GM21786 (cell line): ENCODE measurements around the gene FAM222A.

Source experiments
- ATAC-seq: cut with Tn5 transposase; IDR thresholded peaks from one replicate; pipeline ENCODE4 v1.9.1; 2021; ENCODE audit not compliant: unreplicated experiment

FAM222A gene

DNA sequence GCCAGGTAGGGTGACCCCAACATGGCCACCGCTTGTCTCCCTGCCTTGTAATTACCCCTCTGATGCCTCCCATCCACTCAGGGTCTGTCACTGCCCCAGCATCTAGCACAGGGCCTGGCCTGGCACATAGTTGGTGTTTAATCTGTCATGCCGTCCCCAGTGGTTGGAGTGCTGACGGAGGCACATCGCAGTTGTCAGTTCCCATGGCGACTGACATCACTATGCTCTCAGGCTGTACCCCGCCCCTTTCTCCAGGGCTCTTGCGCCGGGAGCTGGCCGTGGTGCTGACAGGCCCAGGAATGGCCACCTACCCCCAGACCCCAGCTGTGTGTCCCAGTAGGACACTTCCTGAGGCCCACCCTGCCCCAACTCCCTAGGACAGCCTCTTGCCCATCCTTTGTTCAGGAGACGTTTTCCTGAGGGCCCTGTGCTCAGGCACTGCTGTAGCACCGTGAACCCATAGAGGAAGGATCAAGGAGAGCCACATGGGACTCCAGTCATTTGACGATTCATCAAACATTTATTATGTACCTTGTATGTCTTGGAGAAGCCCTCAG is 23.0 kb downstream of the FAM222A start:
- no peak for ATAC-seq

DNA sequence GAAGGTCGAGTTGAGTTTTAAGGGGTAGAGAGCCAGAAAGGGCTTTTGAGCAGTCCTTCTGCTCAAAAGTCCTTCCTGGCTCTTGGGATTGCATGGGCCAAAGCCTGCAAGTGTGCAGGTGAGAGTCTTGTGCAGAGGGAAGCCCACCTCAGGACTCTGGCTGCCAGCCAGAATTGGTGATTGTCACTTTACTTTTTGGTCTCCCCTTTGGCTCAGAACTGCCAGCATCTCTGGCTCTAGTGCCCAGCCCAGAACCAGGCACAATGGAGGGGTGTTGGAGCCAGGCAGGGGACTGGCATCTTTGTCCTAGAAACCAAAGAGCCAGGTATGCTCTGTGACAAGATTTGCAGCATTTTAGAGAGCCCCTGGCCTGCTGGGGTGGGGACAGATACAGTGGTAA is 23.5 kb downstream of the FAM222A start:
- ATAC-seq: no peak

DNA sequence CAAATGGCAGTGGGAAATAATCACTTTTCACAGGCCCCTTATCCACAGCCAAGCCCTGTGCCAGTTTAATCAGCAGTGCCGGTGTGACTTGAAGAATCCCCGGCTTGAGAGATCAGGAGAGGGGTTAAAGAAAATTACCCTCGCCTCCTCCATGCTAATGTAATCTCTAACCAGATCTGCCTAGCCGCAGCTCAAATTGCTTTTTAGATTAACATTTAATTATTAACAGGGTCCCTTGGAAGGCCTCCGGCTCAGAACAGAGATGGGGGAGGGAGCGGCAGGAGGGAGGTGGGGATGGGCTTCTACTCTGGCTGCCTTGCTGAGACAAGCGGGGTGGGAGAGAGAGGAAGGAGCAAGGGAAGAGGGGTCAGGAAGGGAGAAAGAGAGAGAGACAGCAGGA is 24.0 kb downstream of the FAM222A start:
- ATAC-seq: no peak

- no peak for ATAC-seq
Observed at GRCh38 chr12:109738209-109738608, 24.6 kb downstream of the FAM222A start.

DNA sequence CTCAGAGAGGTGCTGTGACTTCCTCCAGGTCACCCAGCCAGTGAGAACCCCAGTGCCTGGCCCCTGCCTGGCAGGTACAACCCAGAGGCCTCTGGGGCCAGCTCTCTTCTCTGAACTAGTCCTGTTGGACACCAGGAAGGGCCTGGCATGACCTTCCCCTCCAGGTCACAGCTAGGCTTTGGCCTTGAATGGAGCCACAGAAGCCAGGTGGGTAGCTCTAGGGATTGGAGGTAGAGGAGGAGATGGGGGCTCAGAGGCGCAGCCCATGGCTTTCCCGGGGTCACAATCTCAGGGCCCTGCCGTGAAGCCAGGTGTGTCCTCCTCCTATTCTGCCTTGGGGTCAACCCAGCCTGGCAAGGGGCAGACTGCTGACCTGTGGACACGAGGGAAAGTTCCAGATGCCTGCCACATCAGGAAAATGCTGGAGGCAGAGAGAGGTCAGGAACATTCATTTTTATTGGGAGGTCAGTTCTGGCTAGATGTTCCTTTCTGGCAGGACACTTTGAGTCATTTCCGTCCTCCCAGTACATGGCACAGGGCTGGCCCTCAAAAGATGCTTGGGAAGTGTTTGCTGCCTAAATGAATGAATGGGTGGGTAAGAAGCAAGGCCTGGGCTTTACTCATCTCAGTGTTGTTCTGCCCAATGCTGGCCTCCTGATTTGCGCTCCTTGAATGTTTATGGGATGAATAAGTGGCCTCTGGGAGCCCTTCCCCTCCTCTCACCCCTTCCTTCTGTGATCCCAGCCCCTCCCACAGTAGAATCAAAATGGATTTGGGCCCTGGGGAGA is 25.4 kb downstream of the FAM222A start:
- ATAC-seq: no peak

DNA sequence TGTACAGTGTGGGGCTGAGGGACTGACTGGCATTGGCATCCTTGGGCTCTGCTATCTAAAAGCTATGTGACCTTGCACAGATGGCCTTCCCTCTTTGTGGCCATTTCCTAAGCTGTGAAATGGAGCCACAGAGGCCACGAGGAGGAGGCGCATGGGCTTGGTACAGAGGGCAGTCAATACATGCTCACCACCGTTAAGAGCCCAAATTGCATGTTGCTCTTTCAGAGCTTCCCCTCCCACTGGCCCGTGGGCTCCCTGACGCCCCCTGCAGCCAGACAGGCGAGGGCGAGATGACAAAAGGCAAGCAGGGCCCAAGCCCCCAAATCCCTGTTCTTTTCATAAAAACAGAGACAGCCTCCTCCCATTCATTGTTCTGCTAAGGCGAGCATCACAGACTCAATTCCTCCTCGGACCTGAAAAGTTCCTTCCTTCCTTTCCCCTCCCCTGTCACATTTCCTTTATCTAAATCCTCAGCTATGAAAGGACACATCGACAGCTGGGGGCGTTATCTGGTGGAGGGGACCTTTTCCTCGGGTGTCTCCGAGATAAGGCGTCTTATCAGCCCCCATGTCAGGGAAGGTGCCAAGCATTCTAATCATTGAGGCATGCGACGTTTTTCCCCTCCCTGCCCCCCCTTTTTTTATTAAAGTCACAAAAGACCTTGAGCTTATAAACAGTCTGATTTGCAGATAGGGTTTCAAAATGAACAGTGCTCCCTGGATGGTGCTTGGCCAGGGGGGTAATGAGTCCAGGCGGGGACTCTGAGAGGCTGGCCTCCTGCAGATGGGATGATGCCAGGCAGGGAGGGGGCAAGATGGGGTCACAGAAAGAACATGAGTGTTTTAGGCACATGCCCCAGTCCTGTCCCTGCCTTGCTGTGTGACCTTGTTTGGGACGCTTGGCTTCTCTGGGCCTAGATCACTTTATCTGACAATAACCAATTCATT is 26.4 kb downstream of the FAM222A start:
- ATAC-seq: no peak

DNA sequence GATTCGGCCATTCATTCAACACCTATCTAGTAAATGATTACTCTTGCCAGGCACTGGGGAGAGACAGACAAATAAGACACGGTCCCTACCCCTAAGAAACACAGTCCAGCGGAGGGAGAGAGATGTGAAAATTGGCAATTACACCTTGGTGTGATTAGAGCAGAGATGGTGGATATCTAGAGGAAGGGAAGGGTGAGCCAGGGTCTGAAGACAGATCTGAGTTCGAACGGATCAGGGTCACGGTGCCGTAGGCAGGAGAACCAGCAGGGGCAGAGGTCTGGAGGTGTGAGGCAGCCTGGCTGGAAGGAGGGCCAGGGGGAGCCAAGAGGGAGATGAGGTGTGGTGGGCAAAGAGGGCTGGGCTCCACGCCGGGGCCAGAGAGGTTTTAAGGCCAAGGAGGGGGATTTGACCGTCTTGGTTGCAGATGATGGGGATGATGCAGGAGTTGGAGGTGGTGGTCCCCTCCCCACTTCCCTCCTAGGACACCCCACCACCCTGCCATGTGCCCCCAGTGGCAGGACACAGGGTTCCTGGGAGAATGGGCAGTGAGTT is 27.1 kb downstream of the FAM222A start:
- no peak for ATAC-seq

GRCh38 chr12:109741286-109741969 is 27.8 kb downstream of the FAM222A start:
- ATAC-seq: no peak

- no peak for ATAC-seq
Observed at GRCh38 chr12:109741970-109742703, 28.5 kb downstream of the FAM222A start.

DNA sequence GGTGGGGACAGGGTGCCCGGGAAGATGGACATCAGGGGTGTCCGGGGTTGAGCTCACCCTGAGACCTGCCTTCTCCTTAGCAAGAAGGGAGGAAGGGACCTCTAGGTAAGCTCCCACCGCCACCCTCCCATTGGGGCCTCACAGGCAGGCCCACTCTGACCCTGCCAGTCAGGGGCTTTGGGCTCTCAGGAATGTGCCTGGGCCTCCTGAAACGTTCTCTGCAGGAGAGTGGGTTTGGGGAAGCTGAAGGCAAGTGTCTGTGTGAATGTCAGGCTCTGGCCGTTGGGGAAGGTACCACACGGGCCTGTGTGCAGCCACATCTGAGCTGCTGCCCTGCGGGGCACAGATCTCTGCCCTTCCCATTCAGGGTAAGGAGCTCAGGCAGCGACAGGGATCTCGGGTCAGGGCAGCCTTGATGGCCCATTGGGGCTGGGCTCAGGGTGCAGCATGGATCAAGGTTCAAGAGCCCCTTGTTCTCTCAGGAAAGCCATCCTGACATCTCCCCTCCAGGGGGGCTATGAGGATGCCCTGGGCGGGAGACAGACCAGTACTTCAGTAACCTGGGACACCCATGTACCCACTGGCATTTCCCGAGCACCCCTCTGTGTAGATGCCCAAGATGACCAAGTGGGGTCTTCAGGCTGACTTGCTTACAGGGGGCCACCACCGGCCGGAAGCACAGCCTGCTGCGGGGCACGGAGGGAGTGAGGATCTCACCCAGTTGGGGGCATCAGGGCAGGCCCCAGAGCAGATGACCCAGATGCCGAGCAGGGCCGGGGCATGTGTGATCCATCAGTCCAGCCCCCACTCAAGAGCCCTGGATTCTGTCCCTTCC is 29.7 kb downstream of the FAM222A start:
- no peak for ATAC-seq

DNA sequence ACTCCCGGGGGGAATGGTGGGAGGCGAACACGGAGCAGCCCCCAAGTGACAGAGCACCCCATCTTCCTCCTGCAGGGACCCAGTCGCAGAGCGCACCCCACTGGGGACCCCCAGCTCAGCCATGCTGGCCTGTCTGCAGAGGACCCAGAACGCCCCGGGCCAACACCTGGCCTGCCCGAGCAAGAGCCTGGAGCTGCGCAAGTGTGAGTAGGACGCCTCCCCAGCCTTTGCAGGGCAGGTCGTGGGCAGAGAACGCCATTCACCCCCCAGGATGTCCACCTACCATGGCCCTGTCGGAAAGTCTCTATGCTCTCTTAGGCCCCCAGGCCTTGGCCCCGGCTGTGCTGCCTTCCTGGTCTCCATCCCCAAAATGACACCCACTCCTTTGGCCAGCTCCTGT is 30.4 kb downstream of the FAM222A start:
- no peak for ATAC-seq

DNA sequence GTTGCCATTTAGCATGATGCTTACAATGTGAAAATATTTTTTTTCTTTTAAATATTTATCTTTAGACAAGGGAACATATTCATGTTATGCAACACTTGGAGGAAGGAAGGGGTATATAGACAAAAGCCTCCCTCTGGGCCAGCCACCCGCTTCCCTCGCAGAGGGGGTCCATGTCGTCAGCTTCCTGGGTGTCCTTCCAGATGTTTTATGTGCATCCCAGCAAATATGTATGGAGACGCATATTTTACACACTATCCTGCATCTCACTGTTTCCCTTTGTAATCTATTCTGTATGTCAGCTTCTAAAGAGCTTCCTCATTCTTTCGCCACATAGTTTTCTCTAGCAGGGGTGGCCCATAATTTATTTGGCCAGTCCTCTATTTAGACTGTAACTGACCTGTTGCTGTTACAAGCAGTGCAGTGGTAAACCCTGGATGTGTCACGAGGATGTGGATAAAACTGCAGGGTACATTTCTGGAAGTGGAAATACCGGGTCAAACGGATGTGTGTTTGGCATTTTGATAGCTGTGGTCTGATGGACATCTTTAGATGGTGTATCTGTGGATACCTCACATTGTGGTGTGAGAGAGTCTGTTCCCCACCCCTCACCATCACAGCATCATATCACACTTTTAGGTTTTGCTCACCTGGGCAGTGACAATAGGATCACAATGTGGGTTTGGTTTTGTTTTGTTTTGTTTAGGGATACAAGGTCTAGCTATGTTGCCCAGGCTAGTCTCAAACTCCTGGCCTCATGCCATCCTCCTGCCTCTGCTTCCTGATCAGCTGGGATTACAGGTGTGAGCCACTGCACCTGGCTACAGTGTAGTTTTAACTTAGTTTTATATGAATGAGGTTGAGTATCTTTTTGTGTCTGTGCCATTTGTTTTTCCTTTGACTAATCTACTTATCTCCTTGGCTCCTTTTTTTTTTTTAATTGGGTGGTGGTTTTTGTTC is 31.6 kb downstream of the FAM222A start:
- no peak for ATAC-seq

GRCh38 chr12:109752117-109753053 is 38.8 kb downstream of the FAM222A start:
- ATAC-seq: no peak

DNA sequence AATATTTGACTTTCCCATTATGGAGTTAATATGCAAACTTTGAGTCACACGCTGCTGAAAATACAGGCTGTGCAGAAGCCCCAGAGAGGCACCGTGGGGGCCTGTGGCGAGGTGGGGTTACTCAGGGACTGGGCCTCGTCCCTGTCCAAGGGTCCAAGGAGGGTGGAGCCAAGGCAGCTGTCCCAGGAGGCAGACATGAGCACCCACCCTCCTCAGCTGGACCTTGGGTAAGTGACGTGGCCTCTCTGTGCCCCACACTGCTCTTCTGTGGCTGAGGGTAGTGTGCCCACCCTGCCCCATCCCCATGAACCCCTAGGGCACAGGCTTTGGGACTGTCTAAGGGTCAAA is 39.4 kb downstream of the FAM222A start:
- ATAC-seq: no peak

DNA sequence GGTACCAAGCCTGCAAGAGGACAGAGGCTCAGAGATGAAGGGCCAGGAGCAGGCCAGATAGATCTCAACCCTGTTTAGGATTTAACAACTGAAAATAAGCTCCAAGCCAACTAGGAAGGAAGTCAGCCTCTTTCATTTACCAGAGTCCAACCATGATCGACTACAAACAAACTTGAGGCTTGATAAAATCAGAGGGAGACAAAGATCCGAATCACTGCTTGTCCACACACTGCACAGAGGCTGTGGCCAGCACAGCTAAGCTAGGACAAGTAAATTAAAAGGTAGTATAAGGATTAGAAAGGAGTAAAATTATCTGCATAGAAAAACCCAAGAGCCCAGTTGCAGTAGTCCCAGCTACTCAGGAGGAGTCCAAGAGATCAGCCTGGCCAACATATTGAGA is 40.3 kb downstream of the FAM222A start:
- ATAC-seq: no peak

GRCh38 chr12:109756457-109756856 is 42.8 kb downstream of the FAM222A start:
- no peak for ATAC-seq

GRCh38 chr12:109757671-109758265 is 44.1 kb downstream of the FAM222A start:
- ATAC-seq: no peak
